ENCODE data around the gene FRMD4A. TPM values are rescaled to one million over a fixed set of nuclear protein-coding genes. Genes with fewer than 3 reads are reported as not detected.

The FRMD4A gene
- polyA plus RNA-seq, 1 of the 3 experiments (the other 2 are of a cell fraction) = 37.7 TPM

GRCh38 chr10:14282276-14282675 lies 48.4 kb downstream of the FRMD4A start:
- Histone ChIP-seq H3K27me3 (ENCODE audit: insufficient read depth) (no peaks in the 10 kb centered on the region), H4K20me1 (ENCODE audit: insufficient read depth) (no peaks in the 10 kb centered on the region), H3F3A (replicated peaks; ENCODE audit: insufficient read depth) (no peaks in the 10 kb centered on the region), H3K9ac (no peak overlapping the region), H3K4me1 (ENCODE audit: control insufficient read depth in 1 of 2, insufficient read depth in 2 of 2, low read depth in 1 of 2, low read length in 1 of 2) (no peaks in the 10 kb centered on the region), H3K9me3 (no peaks in the 10 kb centered on the region), H3K79me2 (ENCODE audit: insufficient read depth) (no peaks in the 10 kb centered on the region), H3K4me3 (ENCODE audit: low read depth in 2 of 2, low read length in 1 of 2) (no peak overlapping the region), H3K27ac (ENCODE audit: low read depth in 2 of 2, low read length in 1 of 2) (no peak overlapping the region), H3K9me2 (no peaks in the 10 kb centered on the region), H3K36me3 (replicated peaks in 1 of 2; ENCODE audit: control insufficient read depth in 1 of 2, insufficient read depth in 2 of 2, low read length in 1 of 2) (no peaks in the 10 kb centered on the region), H3K4me2 (no peak overlapping the region), H2AFZ (ENCODE audit: low read depth) (no peak overlapping the region)
- TF ChIP-seq NRF1 (IDR thresholded peaks at IDR 0.05; ENCODE audit: low read depth, low read length) (no peak), RXRA (IDR thresholded peaks at IDR 0.05; ENCODE audit: borderline replicate concordance, low read depth) (no peak), IRF3 (IDR thresholded peaks at IDR 0.05; ENCODE audit: low read depth, low read length) (no peak), SIN3A (IDR thresholded peaks at IDR 0.05; ENCODE audit: borderline replicate concordance, low read depth, low read length) (no peak), USF1 (IDR thresholded peaks at IDR 0.05; ENCODE audit: borderline replicate concordance, low read depth) (no peak), FOXM1 (IDR thresholded peaks at IDR 0.05; ENCODE audit: low read depth) (no peak), MEF2A (IDR thresholded peaks at IDR 0.05; ENCODE audit: borderline replicate concordance, low read depth) (no peak), YY1 (IDR thresholded peaks at IDR 0.05; ENCODE audit: low read depth) (no peak), PBX3 (IDR thresholded peaks at IDR 0.05) (no peak), POLR2AphosphoS5 (IDR thresholded peaks at IDR 0.05; ENCODE audit: low read depth, low read length) (no peak), ELF1 (IDR thresholded peaks at IDR 0.05) (no peak), FOXJ3 (CRISPR knock-in tag; IDR thresholded peaks at IDR 0.05) (no peak), RCOR1 (IDR thresholded peaks at IDR 0.05; ENCODE audit: low read length) (no peak), RFX5 (IDR thresholded peaks at IDR 0.05; ENCODE audit: low read length) (no peak), GABPA (IDR thresholded peaks at IDR 0.05; ENCODE audit: low read depth) (no peak), CTCF (IDR thresholded peaks at IDR 0.05) (no peak), MXI1 (IDR thresholded peaks at IDR 0.05; ENCODE audit: low read depth, low read length) (no peak), MAX (IDR thresholded peaks at IDR 0.05; ENCODE audit: low read depth) (no peak), GATA2 (CRISPR knock-in tag; IDR thresholded peaks at IDR 0.05) (no peak)
- WGBS (ENCODE audit: low lambda C conversion rate) = 57% methylated on average over 4 of the region's 4 CpGs
- POLR2A ChIA-PET = no interaction called here
- DNase-seq = no peak
- CTCF ChIA-PET = no interaction called here
